ENCODE measurements around the gene LLGL1. TPM values are rescaled to one million over a fixed set of nuclear protein-coding genes. Genes with fewer than 3 reads are reported as not detected.

Gene LLGL1
- total RNA-seq, 1 experiment from 2014 or later: 65.0 TPM

- Histone ChIP-seq H3K4me2 (ENCODE audit: insufficient read depth, insufficient read length, low read length) (no peak overlapping the region), H3K14ac (ENCODE audit: insufficient read depth, low read length) (no peak overlapping the region), H3K23me2 (ENCODE audit: insufficient read length, low read depth, low read length, poor library complexity, severe bottlenecking) (no peaks in the 10 kb centered on the region), H4K8ac (replicated peaks; ENCODE audit: insufficient read length, low read depth, low read length) (no peak overlapping the region), H3K18ac (ENCODE audit: insufficient read length, low read depth, low read length) (no peak overlapping the region), H3K27ac (ENCODE audit: insufficient read length, low read depth, low read length) (no peak overlapping the region), H2BK120ac (ENCODE audit: low read depth, low read length, poor library complexity, severe bottlenecking) (no peak overlapping the region), H3T11ph (ENCODE audit: low read length) (no peak overlapping the region), H3K79me1 (ENCODE audit: insufficient read depth, low read depth, low read length, poor library complexity, severe bottlenecking) (no peaks in the 10 kb centered on the region), H3K56ac (ENCODE audit: insufficient read length, low read depth, low read length) (no peak overlapping the region), H3K4me1 (ENCODE audit: insufficient read depth, low read length) (no peaks in the 10 kb centered on the region), H4K91ac (ENCODE audit: insufficient read length, low read depth, low read length) (no peak overlapping the region), H2AK5ac (ENCODE audit: insufficient read length, low read length) (no peak overlapping the region), H3K27me3 (ENCODE audit: insufficient read depth, low read length) (no peaks in the 10 kb centered on the region), H3K23ac (ENCODE audit: insufficient read length, low read depth, low read length) (no peak overlapping the region), H4K20me1 (ENCODE audit: control insufficient read depth, insufficient read depth, insufficient read length) (no peaks in the 10 kb centered on the region), H2AFZ (ENCODE audit: low read length) (no peak overlapping the region), H3K9me3 (ENCODE audit: control insufficient read depth, low read depth, low read length) (no peaks in the 10 kb centered on the region), H2BK12ac (ENCODE audit: insufficient read length, low read depth, low read length) (no peak overlapping the region), H4K5ac (ENCODE audit: insufficient read length, low read depth, low read length) (no peak overlapping the region), H2BK5ac (ENCODE audit: insufficient read length, low read length) (no peak overlapping the region), H3K9ac (ENCODE audit: extremely low read depth, insufficient read length, low read length) (no peak overlapping the region), H3K4ac (ENCODE audit: low read depth, low read length) (no peak overlapping the region), H2BK20ac (ENCODE audit: low read depth, low read length, poor library complexity, severe bottlenecking) (no peak overlapping the region), H3K79me2 (ENCODE audit: insufficient read depth, low read length) (no peaks in the 10 kb centered on the region), H2BK15ac (ENCODE audit: low read depth, low read length) (no peak overlapping the region)
- WGBS (ENCODE audit: extremely low coverage, insufficient read length, low lambda C conversion rate): no CpG with 5 or more reads among the region's 11 CpGs
- Mint-ChIP-seq H3K36me3 (ENCODE audit: insufficient read depth in 1 of 3, low read depth in 3 of 3) (peaks cover 64 to 96% (median 93%) of the 10 kb centered on the region in 3 experiments; a peak in 6 of 7 replicates), H3K4me3 (no peak overlapping the region), H3K4me1 (no peaks in the 10 kb centered on the region), H3K27ac (no peak overlapping the region), H3K27me3 (ENCODE audit: low read depth) (no peaks in the 10 kb centered on the region), H3K9me3 (no peaks in the 10 kb centered on the region)
- DNase-seq: no peak
- TF ChIP-seq CTCF (conservative IDR thresholded peaks at IDR 0.05): no peak
Observed at GRCh38 chr17:18285296-18285695, 59.9 kb downstream of the LLGL1 start.

All from H9 (cell line).